Measurements from ENCODE around the gene ESPN.
"Not testable (repeated sequence)": the region's sequence is repeated elsewhere in the genome, so short reads cannot be mapped to it uniquely, and the experiment has no call there.

Gene ESPN

DNA sequence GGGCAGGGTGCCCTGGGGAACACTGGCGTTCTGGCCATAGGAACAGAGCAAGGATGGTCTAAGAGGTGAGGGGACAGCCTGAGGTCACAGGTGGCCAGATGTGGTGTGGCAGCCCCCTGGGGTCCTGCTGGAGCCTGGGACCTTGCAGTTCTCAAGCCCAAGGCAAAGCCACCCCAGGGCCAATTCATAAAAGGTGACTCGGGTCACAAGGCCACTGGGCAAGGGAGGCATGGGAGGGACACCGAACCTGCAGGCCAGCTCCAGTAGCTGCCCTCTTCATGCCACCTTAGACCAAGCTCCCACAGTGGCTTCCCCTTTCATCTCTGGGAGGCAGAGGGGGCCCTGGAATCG lies 22.1 kb downstream of the ESPN start:
- no peak for DNase-seq (ENCODE audit: low read depth)
- TF ChIP-seq, protein P1, sequence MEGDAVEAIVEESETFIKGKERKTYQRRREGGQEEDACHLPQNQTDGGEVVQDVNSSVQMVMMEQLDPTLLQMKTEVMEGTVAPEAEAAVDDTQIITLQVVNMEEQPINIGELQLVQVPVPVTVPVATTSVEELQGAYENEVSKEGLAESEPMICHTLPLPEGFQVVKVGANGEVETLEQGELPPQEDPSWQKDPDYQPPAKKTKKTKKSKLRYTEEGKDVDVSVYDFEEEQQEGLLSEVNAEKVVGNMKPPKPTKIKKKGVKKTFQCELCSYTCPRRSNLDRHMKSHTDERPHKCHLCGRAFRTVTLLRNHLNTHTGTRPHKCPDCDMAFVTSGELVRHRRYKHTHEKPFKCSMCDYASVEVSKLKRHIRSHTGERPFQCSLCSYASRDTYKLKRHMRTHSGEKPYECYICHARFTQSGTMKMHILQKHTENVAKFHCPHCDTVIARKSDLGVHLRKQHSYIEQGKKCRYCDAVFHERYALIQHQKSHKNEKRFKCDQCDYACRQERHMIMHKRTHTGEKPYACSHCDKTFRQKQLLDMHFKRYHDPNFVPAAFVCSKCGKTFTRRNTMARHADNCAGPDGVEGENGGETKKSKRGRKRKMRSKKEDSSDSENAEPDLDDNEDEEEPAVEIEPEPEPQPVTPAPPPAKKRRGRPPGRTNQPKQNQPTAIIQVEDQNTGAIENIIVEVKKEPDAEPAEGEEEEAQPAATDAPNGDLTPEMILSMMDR (IDR thresholded peaks at IDR 0.05; ENCODE audit: control insufficient read depth, insufficient read depth, low read depth, low read length, missing control alignments) = no peak
- no peak overlapping the region for H3K4me3 ChIP-seq (ENCODE audit: control insufficient read depth, low read depth, low read length)

DNA sequence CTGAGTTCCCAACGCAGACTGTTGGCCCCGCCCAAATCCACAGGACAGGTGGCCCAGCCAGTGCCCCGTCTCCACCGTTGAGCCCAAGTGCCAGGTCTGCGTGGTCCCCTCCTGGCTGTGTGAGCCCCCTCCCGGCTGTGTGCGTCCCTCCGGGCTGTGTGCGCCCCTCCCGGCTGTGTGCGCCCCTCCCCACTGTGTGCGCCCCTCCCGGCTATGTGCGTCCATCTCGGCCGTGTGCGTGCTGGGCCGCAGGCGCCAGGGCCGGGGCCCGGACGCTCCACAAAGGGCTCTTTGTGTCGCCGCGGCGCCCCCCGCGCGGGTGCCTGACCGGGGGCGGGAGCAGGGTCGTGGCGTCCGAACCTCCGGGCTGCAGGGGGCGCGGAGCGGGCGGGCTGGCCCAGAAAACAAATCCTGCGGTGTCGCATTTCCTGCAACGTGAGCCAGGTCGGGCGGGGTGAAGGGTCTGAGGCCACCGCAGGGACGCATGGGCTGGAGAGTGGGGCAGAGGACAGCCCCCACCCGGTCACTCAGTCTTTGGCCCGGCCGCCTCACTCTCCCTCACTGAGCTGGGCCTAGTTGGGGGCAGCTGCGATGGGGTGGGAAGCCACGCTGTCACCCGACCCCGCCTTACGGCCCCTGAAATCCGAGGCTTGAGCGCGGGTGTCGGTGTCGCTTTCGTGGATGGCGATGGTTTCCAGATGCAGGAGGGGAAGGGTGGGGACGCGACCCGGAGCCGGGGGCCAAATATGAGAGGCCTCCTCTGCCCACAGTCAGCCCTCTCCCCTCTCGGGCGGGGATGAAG lies 22.6 kb downstream of the ESPN start:
- DNase-seq (ENCODE audit: low read depth) = no peak

DNA sequence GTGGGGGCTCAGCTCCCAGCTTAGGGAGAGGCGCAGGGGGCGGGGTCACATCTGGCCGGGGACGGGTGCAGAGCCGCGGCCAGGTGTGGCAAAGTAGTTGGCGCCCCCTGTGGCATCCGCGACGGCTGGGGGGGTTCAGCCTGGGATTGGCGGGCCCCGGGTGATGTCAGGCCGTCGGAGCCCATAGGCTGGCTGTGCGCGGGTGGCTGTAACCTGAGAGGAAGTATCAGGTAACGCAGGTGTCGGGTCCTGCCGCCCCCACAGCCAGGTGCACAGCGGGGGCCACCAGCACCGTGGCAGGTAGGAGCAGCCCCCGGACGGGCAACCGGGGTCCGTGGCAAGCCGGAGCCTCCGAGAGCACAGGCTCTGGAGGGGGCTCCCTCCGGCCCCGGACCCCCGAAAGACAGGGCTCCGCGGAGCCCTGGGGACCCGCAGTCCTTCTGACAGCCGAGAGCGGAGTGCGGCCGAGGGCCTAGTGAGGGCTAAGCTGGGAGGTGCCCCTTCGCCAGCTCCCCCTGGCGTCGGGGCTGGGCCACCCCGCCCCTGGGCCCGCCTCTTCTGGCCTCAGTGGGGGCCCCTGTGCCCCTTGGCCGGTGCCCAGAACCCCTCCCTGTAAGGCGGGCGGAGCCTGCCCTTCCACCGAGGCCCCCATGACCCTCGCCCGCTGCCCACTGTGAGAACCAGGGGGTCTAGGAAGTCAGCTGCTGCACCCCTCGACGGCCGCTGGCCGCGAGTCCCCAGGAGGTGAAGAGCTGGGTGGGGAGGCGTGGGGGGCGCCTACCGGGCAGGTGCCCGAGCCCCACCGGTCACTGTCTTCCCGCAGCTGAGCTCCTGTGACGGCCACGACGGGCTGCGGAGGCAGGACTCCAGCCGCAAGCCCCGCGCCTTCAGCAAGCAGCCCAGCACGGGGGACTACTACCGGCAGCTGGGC lies 23.5 kb downstream of the ESPN start:
- TF ChIP-seq, protein P1 (IDR thresholded peaks at IDR 0.05; ENCODE audit: control insufficient read depth, insufficient read depth, low read depth, low read length, missing control alignments) = no peak
- H3K4me3 ChIP-seq (ENCODE audit: control insufficient read depth, low read depth, low read length) = no peak overlapping the region
- DNase-seq (ENCODE audit: low read depth) = no peak

More for the DNA sequence above, 22.6 kb downstream of the ESPN start:
- TF ChIP-seq, protein P1 (IDR thresholded peaks at IDR 0.05; ENCODE audit: control insufficient read depth, insufficient read depth, low read depth, low read length, missing control alignments) = no peak
- H3K4me3 ChIP-seq (ENCODE audit: control insufficient read depth, low read depth, low read length) = no peak overlapping the region

DNA sequence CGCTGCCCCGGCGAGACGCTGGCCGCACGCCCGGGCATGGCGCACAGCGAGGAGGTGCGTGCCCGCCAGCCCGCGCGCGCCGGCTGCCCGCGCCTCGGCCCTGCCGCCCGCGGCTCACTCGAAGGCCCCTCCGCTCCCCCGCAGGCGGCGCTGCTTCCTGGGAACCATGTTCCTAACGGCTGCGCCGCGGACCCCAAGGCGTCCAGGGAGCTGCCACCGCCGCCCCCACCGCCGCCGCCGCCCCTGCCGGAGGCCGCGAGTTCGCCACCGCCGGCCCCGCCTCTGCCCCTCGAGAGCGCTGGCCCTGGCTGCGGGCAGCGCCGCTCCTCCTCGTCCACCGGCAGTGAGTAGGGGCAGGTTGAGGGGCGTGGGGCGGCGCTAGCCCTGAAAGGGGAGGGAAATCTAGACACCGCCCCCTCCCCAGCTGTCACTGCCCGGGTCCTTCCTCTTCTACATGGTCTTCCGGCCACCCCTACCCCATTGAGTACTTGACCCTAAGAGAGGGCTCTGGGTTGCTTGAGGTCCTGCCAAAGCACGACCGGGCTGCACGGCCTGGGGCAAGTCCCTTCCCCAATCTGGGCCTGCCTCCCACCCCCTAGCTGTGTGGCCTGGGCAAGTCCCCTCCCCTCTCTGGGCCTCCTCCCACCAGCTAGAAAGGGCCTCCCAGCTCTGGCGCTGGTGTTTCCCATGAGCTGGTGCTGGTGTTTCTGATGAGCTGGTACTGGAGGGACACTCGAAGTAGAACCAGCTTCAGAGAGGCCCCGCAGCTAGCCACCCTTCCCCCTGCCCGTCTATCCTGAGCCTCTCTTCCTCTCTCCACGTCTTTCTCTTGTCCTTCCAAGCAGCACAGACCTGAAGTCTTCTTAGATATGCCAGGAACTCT lies 24.4 kb downstream of the ESPN start:
- TF ChIP-seq, protein P1 (IDR thresholded peaks at IDR 0.05; ENCODE audit: control insufficient read depth, insufficient read depth, low read depth, low read length, missing control alignments) = no peak
- no peak for DNase-seq (ENCODE audit: low read depth)
- no peak overlapping the region for H3K4me3 ChIP-seq (ENCODE audit: control insufficient read depth, low read depth, low read length)

DNA sequence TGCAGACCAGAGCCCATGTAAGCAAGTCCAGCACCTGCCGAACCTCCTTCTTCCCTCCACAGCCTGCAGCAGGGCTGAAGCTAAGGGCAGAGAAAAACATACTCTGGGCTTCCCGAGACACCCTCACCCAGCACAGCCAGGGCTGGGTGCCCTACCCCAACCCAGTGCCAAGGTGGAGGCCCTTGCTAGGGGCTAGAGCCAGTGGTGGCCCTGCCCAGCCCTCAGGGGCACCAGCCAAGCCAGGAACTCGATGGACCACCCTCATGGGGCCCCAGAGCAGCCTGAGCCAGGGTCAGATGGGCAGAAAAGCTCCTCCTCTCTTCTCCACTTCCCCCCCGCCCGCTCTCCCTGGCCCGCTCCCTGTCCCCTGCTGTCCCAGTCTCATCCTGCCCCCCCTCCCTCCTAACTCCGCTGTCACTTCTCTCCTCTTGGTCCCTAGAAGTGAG lies 25.5 kb downstream of the ESPN start:
- TF ChIP-seq, protein P1 (IDR thresholded peaks at IDR 0.05; ENCODE audit: control insufficient read depth, insufficient read depth, low read depth, low read length, missing control alignments) = no peak
- no peak overlapping the region for H3K4me3 ChIP-seq (ENCODE audit: control insufficient read depth, low read depth, low read length)
- no peak for DNase-seq (ENCODE audit: low read depth)

DNA sequence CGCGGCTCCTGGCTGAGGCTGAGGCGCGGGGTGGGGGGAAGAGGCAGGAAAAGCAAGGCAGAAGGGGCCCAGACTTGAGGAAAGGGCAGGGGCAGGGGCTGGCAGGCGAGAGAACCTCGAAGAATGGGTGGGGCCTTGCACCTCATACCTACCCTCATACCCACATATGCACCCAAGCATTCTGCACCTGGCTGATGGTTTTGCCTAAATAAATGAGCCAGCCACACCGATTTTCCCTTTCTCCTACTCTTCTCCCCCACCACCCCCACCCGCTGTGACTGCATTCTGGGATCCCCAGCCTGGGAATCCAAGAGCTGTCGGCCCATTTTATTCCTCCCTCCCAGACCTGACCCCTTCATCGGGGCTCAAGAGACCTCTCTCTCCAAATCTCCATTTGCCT lies 25.9 kb downstream of the ESPN start:
- not testable (repeated sequence) for H3K4me3 ChIP-seq (ENCODE audit: control insufficient read depth, low read depth, low read length); DNase-seq (ENCODE audit: low read depth)
